Endothelial cell of umbilical vein (primary cell): ENCODE measurements around the gene DIAPH2. TPM values are rescaled to one million over a fixed set of nuclear protein-coding genes. Genes with fewer than 3 reads are reported as not detected.

ENCODE experiments used
- BruUV-seq: library from RNA; stranded (reverse); fragments of 400-500 nt; replicated peaks from 2 replicates; lab custom pipeline; 2021; lab: Mats Ljungman, UMichigan
- CTCF ChIA-PET: fragments of 300-600, 350-600 bp; sonication (Branson Sonifier 250); formaldehyde crosslinking; loops from one replicate; lab custom pipeline; 2021; ENCODE audit warnings: antibody characterized with exemption, inconsistent platforms; lab: Charles Lee
- POLR2A ChIA-PET: fragments of 300-600, 350-600 bp; sonication (Branson Sonifier 250); formaldehyde crosslinking; loops from one replicate; lab custom pipeline; 2021; ENCODE audit warnings: antibody characterized with exemption, inconsistent platforms; lab: Charles Lee
- DNase-seq: peaks from one replicate; pipeline ENCODE4 v3.0.0-alpha.2; 2011; ENCODE audit warnings: low read depth, low spot score
- FAIRE-seq: peaks from 2 replicates; lab custom pipeline; 2011; peaks lifted over from hg19 to GRCh38; lab: Jason Lieb, UNC
- H2AFZ ChIP-seq: 2 replicates; pipeline ENCODE4 v1.6.0; 2012; ENCODE audit warnings: low read depth, low read length, control low read depth, inconsistent platforms
- H3K27ac ChIP-seq: 2 replicates; pipeline ENCODE4 v1.5.1; 2011; ENCODE audit warnings: low read depth, mild to moderate bottlenecking, control low read depth, low read length, moderate library complexity; ENCODE audit not compliant: insufficient read depth
- H3K27me3 ChIP-seq, 2 experiments: 2 replicates each; pipeline versions ENCODE4 v1.6.0 to v1.6.1; 2011; ENCODE audit warnings: low read length in 2 of 2, mixed read lengths in 1 of 2; ENCODE audit not compliant: control insufficient read depth in 2 of 2, insufficient read depth in 2 of 2
- H3K36me3 ChIP-seq, 2 experiments: 2 replicates in 1 of 2; 3 replicates in 1 of 2; pipeline ENCODE4 v1.5.1; 2011; ENCODE audit warnings: low read length in 2 of 2, mild to moderate bottlenecking in 1 of 2, moderate library complexity in 1 of 2; ENCODE audit not compliant: control insufficient read depth in 2 of 2, insufficient read depth in 2 of 2; ENCODE audit errors: extremely low read depth in 1 of 2
- H3K4me1 ChIP-seq: 3 replicates; pipeline ENCODE4 v1.5.1; 2011; ENCODE audit warnings: mild to moderate bottlenecking, low read length; ENCODE audit not compliant: control insufficient read depth, insufficient read depth; ENCODE audit errors: extremely low read depth
- H3K4me2 ChIP-seq: 2 replicates; pipeline ENCODE4 v1.6.1; 2011; ENCODE audit warnings: low read length, control low read depth, mixed read lengths; ENCODE audit not compliant: insufficient read depth
- H3K4me3 ChIP-seq, 3 experiments: fragments of 200-600 bp in 1 of 3; sonication (generic), shearing (Covaris generic) in 1 of 3; replicated peaks in 1 of 3; 2 replicates each; pipeline ENCODE4 v1.5.1; 2011 to 2016; ENCODE audit warnings: control low read depth in 3 of 3, low read length in 3 of 3, mild to moderate bottlenecking in 2 of 3, inconsistent platforms in 1 of 3, low read depth in 1 of 3, moderate library complexity in 1 of 3; ENCODE audit not compliant: insufficient read depth in 1 of 3
- H3K79me2 ChIP-seq: 2 replicates; pipeline ENCODE4 v1.6.0; 2012; ENCODE audit warnings: low read length, inconsistent platforms; ENCODE audit not compliant: control insufficient read depth, insufficient read depth
- H3K9ac ChIP-seq: replicated peaks from 2 replicates; pipeline ENCODE3; 2011; ENCODE audit warnings: low read length, control low read depth; ENCODE audit not compliant: insufficient read depth; ENCODE audit errors: extremely low read depth
- H3K9me1 ChIP-seq: replicated peaks from 3 replicates; pipeline ENCODE4 v1.6.0; 2011; ENCODE audit warnings: mild to moderate bottlenecking, low read length; ENCODE audit not compliant: control insufficient read depth, insufficient read depth; ENCODE audit errors: extremely low read depth
- H3K9me3 ChIP-seq: replicated peaks from 2 replicates; pipeline ENCODE4 v1.5.1; 2012; ENCODE audit warnings: low read length, inconsistent platforms; ENCODE audit not compliant: control insufficient read depth, insufficient read depth
- H4K20me1 ChIP-seq: replicated peaks from 2 replicates; pipeline ENCODE3; 2011; ENCODE audit warnings: mild to moderate bottlenecking, low read length; ENCODE audit not compliant: control insufficient read depth, insufficient read depth; ENCODE audit errors: extremely low read depth
- EZH2 ChIP-seq: IDR thresholded peaks from 2 replicates; pipeline ENCODE4 v1.6.1; 2012; ENCODE audit warnings: borderline replicate concordance, low read depth, mild to moderate bottlenecking, moderate library complexity, low read length, inconsistent platforms; ENCODE audit not compliant: severe bottlenecking
- FOS ChIP-seq: IDR thresholded peaks from 2 replicates; pipeline ENCODE4 v1.6.1; 2011; ENCODE audit warnings: mild to moderate bottlenecking, low read length, moderate library complexity, borderline replicate concordance; ENCODE audit not compliant: insufficient read depth
- GATA2 ChIP-seq: IDR thresholded peaks from 2 replicates; pipeline ENCODE4 v1.7.0; 2011; ENCODE audit warnings: low read depth, mild to moderate bottlenecking, moderate library complexity, mixed read lengths, low read length; ENCODE audit not compliant: insufficient read length, insufficient read depth
- JUN ChIP-seq: IDR thresholded peaks from 2 replicates; pipeline ENCODE4 v1.6.1; 2011; ENCODE audit warnings: borderline replicate concordance, low read depth; ENCODE audit not compliant: insufficient read length, insufficient read depth
- MAX ChIP-seq: IDR thresholded peaks from 2 replicates; pipeline ENCODE4 v1.6.1; 2011; ENCODE audit not compliant: insufficient read depth, insufficient read length
- MYC ChIP-seq: IDR thresholded peaks from one replicate; pipeline ENCODE4 v1.6.1; 2011; ENCODE audit warnings: mild to moderate bottlenecking, low read depth, low read length
- POLR2A ChIP-seq: IDR thresholded peaks from 2 replicates; pipeline ENCODE4 v1.6.1; 2012; ENCODE audit warnings: low read depth, mild to moderate bottlenecking, control low read depth, low read length
- POLR2AphosphoS5 ChIP-seq: IDR thresholded peaks from 2 replicates; pipeline ENCODE4 v1.6.1; 2012; ENCODE audit warnings: low read depth, mild to moderate bottlenecking, control low read depth, low read length, moderate library complexity; ENCODE audit not compliant: insufficient read depth
- dilution Hi-C: fragments of 300-500 bp; cut with MboI; formaldehyde crosslinking; loops from one replicate; pipeline ENCODE4 v1.15.0; 2019; ENCODE audit warnings: low sequenced_read_pairs; ENCODE audit not compliant: extremely low pct_ligation_motif_present
- intact Hi-C: fragments of 100-400 bp; cut with micrococcal nuclease; formaldehyde crosslinking; loops from one replicate; pipeline ENCODE4 v1.10.0; 2022
- polyA plus RNA-seq, 4 experiments: library from polyadenylated mRNA; depleted of rRNA in 3 of 4; stranded (reverse) in 3 of 4; unstranded in 1 of 4; fragments of >200 nt; gene quantifications; 2 replicates each; pipeline versions ENCODE4 v1.2.1 to v1.2.3, GENCODE V29; 2011 to 2012; ENCODE audit warnings: missing spikeins in 1 of 4
- total RNA-seq: library from RNA; stranded (reverse); gene quantifications from 2 replicates; pipeline ENCODE4 v1.2.3, GENCODE V29; 2021
- TF ChIP-seq, protein P1 (sequence below), 2 donors: IDR thresholded peaks; 1 replicate in 1 of 2; 2 replicates in 1 of 2; pipeline ENCODE4 v1.5.1; 2011; ENCODE audit warnings: low read length in 2 of 2, mild to moderate bottlenecking in 2 of 2, moderate library complexity in 2 of 2, control low read depth in 1 of 2, inconsistent platforms in 1 of 2, low read depth in 1 of 2; ENCODE audit not compliant: insufficient read depth in 1 of 2; ENCODE audit errors: extremely low read depth in 1 of 2

Gene DIAPH2
- total and polyA plus RNA-seq, 2 donors (not counting 3 experiments of a cell fraction or from before 2014, with no cell fraction given), result 3.0 to 30.0 TPM

GRCh38 chrX:97525981-97526380 lies 841.3 kb downstream of the DIAPH2 start:
- ChIA-PET POLR2A (no interaction called here), CTCF (no interaction called here)
- H3K36me3 ChIP-seq, result no peaks in the 10 kb centered on the region
- H4K20me1 ChIP-seq, result no peaks in the 10 kb centered on the region
- peaks cover 43% of the 10 kb centered on the region for H3K4me1 ChIP-seq
- DNase-seq (no peak), FAIRE-seq (peak; percentile 74)
- dilution Hi-C loops, result no loop called here
- H3K79me2 ChIP-seq, result no peaks in the 10 kb centered on the region
- H2AFZ ChIP-seq, result no peak overlapping the region
- intact Hi-C loops, result loop anchor here (1.0 to 10.0 kb wide), 4 partner anchors 73 to 619 kb away; no protein-coding TSS in a partner anchor
- no peak overlapping the region for H3K4me3 ChIP-seq
- H3K9ac ChIP-seq, result peak overlapping the region; percentile 87
- no TSS peak for BruUV-seq
- H3K4me2 ChIP-seq, result no peak overlapping the region
- H3K27me3 ChIP-seq, result no peaks in the 10 kb centered on the region
- H3K9me3 ChIP-seq, result peaks cover 2% of the 10 kb centered on the region
- peak overlapping the region; percentile 95 for H3K27ac ChIP-seq
- TF ChIP-seq POLR2A (no peak), JUN (no peak), POLR2AphosphoS5 (no peak), FOS (no peak), GATA2 (no peak), MYC (no peak), EZH2 (no peak), MAX (no peak)
- TF ChIP-seq, protein P1, sequence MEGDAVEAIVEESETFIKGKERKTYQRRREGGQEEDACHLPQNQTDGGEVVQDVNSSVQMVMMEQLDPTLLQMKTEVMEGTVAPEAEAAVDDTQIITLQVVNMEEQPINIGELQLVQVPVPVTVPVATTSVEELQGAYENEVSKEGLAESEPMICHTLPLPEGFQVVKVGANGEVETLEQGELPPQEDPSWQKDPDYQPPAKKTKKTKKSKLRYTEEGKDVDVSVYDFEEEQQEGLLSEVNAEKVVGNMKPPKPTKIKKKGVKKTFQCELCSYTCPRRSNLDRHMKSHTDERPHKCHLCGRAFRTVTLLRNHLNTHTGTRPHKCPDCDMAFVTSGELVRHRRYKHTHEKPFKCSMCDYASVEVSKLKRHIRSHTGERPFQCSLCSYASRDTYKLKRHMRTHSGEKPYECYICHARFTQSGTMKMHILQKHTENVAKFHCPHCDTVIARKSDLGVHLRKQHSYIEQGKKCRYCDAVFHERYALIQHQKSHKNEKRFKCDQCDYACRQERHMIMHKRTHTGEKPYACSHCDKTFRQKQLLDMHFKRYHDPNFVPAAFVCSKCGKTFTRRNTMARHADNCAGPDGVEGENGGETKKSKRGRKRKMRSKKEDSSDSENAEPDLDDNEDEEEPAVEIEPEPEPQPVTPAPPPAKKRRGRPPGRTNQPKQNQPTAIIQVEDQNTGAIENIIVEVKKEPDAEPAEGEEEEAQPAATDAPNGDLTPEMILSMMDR (IDR thresholded peaks at IDR 0.05; ENCODE audit: extremely low read depth in 1 of 2, insufficient read depth in 1 of 2, low read depth in 1 of 2, low read length in 2 of 2), result no peak
- H3K9me1 ChIP-seq, result no peaks in the 10 kb centered on the region
